PC-3 (cell line): ENCODE data around the gene TUBAL3. TPM values are rescaled to one million over a fixed set of nuclear protein-coding genes. Genes with fewer than 3 reads are reported as not detected.

Experiments used
- ATAC-seq: fragments of 200-7000 bp; cut with Tn5 transposase; 2 replicates; pipeline ENCODE4 v1.9.1; 2020; ENCODE audit warnings: mild to moderate bottlenecking, moderate library complexity
- BruUV-seq: library from RNA; stranded (reverse); fragments of 400-500 nt; replicated peaks from 2 replicates; lab custom pipeline; 2021; lab: Mats Ljungman, UMichigan
- CTCF ChIA-PET: fragments of 300-600 bp; sonication (Branson Sonifier 250); formaldehyde crosslinking; loops from one replicate; lab custom pipeline; 2022; ENCODE audit warnings: antibody characterized with exemption; lab: Charles Lee
- POLR2A ChIA-PET: fragments of 300-600 bp; sonication (Branson Sonifier 250); formaldehyde crosslinking; loops from one replicate; lab custom pipeline; 2022; ENCODE audit warnings: antibody characterized with exemption; ENCODE audit not compliant: unreplicated experiment; lab: Charles Lee
- DNase-seq: peaks from one replicate; pipeline ENCODE4 v3.0.0-alpha.2; 2015
- H2AFZ ChIP-seq: fragments of 300-600 bp; sonication (generic); 2 replicates; pipeline ENCODE4 v1.6.0; 2016; ENCODE audit warnings: antibody characterized with exemption, low read length
- H3F3A ChIP-seq: fragments of 300-600 bp; sonication (generic); one replicate; pipeline ENCODE4 v1.6.0; 2017; ENCODE audit warnings: antibody characterized with exemption, low read length, control low read depth, mild to moderate bottlenecking; ENCODE audit not compliant: unreplicated experiment
- H3K27ac ChIP-seq: fragments of 300-600 bp; sonication (generic); 2 replicates; pipeline ENCODE4 v1.5.1; 2016; ENCODE audit warnings: mild to moderate bottlenecking, low read length
- H3K27me3 ChIP-seq: fragments of 300-600 bp; sonication (generic); 2 replicates; pipeline ENCODE4 v1.6.1; 2016; ENCODE audit warnings: low read length, mixed read lengths
- H3K36me3 ChIP-seq: fragments of 300-600 bp; sonication (generic); 2 replicates; pipeline ENCODE4 v1.6.1; 2016; ENCODE audit warnings: low read depth, mixed run types, low read length, mixed read lengths
- H3K4me1 ChIP-seq: fragments of 300-600 bp; sonication (generic); 2 replicates; pipeline ENCODE4 v1.5.1; 2016; ENCODE audit warnings: low read length; ENCODE audit not compliant: insufficient read depth
- H3K4me2 ChIP-seq: fragments of 300-600 bp; sonication (generic); 2 replicates; pipeline ENCODE4 v1.6.0; 2016; ENCODE audit warnings: low read length
- H3K4me3 ChIP-seq: fragments of 300-600 bp; sonication (generic); 2 replicates; pipeline ENCODE4 v1.5.1; 2016; ENCODE audit warnings: mild to moderate bottlenecking, low read length, mixed read lengths
- H3K79me2 ChIP-seq: fragments of 300-600 bp; sonication (generic); 2 replicates; pipeline ENCODE4 v1.6.1; 2017; ENCODE audit warnings: low read length, mixed read lengths
- H3K9ac ChIP-seq: fragments of 300-600 bp; sonication (generic); 2 replicates; pipeline ENCODE4 v1.6.0; 2016; ENCODE audit warnings: mild to moderate bottlenecking, low read length
- H3K9me2 ChIP-seq: fragments of 300-600 bp; sonication (generic); replicated peaks from 2 replicates; pipeline ENCODE4 v1.6.1; 2016; ENCODE audit warnings: mixed run types, low read length, mixed read lengths
- H3K9me3 ChIP-seq: fragments of 300-600 bp; sonication (generic); 2 replicates; pipeline ENCODE4 v1.6.1; 2016; ENCODE audit warnings: low read length, mixed read lengths
- H4K20me1 ChIP-seq: fragments of 300-600 bp; sonication (generic); 2 replicates; pipeline ENCODE4 v1.6.1; 2016; ENCODE audit warnings: low read length, mixed read lengths
- EZH2 ChIP-seq: fragments of 300-600 bp; sonication (generic); IDR thresholded peaks from one replicate; pipeline ENCODE4 v1.6.1; 2017; ENCODE audit warnings: antibody characterized with exemption, mild to moderate bottlenecking, low read length; ENCODE audit not compliant: unreplicated experiment
- EZH2phosphoT487 ChIP-seq: fragments of 300-600 bp; sonication (generic); IDR thresholded peaks from 2 replicates; pipeline ENCODE4 v1.6.1; 2018; ENCODE audit warnings: mild to moderate bottlenecking, antibody characterized with exemption, low read length, borderline replicate concordance
- intact Hi-C: fragments of 100-400 bp; cut with micrococcal nuclease; formaldehyde crosslinking; loops from 2 replicates; pipeline ENCODE4 v1.9.0; 2023
- total RNA-seq: library from RNA; depleted of rRNA; stranded (reverse); fragments of >200 nt; gene quantifications from 2 replicates; pipeline ENCODE4 v1.2.3, GENCODE V29; 2014
- TF ChIP-seq, protein P1 (sequence below): fragments of 300-600 bp; sonication (generic); conservative IDR thresholded peaks from 2 replicates; pipeline ENCODE4 v1.5.1; 2017; ENCODE audit warnings: antibody characterized with exemption, low read depth, mild to moderate bottlenecking, low read length

The TUBAL3 gene
- total RNA-seq, 1 experiment from 2014 or later = not detected

DNA sequence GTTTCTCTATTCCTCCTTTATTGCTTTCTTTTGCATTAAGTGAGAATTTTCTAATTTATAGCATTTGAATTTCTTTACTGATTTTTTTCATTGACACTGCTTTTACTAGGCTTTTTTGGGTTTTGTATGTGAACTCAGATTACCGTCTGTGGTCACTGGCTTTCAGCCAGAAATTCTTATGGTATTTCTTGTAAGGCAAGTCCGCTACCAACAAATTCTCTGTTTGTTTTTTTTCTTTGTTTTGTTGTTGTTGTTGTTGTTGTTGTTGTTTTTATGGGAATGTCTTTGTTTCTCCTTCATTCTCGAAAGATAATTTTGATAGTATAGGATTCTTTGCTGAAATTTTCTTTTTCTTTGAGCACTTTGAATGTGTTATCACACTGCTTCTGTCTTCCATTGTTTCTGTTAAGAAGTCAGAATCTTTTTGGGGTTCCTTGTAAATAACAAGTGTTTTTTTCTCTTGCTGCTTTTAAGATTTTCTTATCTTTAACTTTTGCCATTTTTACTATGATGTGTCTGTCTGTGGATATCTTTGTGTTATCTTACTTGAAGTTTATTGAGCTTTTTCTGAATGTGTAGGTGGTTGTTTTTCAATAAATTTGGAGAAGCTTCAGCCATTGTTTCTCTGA is 15.0 kb upstream of the TUBAL3 start:
- no peaks in the 10 kb centered on the region for H4K20me1 ChIP-seq
- TF ChIP-seq EZH2 = no peak
- TF ChIP-seq EZH2phosphoT487 = no peak
- TF ChIP-seq, protein P1, sequence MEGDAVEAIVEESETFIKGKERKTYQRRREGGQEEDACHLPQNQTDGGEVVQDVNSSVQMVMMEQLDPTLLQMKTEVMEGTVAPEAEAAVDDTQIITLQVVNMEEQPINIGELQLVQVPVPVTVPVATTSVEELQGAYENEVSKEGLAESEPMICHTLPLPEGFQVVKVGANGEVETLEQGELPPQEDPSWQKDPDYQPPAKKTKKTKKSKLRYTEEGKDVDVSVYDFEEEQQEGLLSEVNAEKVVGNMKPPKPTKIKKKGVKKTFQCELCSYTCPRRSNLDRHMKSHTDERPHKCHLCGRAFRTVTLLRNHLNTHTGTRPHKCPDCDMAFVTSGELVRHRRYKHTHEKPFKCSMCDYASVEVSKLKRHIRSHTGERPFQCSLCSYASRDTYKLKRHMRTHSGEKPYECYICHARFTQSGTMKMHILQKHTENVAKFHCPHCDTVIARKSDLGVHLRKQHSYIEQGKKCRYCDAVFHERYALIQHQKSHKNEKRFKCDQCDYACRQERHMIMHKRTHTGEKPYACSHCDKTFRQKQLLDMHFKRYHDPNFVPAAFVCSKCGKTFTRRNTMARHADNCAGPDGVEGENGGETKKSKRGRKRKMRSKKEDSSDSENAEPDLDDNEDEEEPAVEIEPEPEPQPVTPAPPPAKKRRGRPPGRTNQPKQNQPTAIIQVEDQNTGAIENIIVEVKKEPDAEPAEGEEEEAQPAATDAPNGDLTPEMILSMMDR = no peak
- H3K4me2 ChIP-seq = no peak overlapping the region
- intact Hi-C loops = no loop called here
- no peak overlapping the region for H3K27ac ChIP-seq
- H3K9me2 ChIP-seq = no peaks in the 10 kb centered on the region
- H3K9me3 ChIP-seq = no peaks in the 10 kb centered on the region
- CTCF ChIA-PET = no interaction called here
- no peak overlapping the region for H2AFZ ChIP-seq
- H3K4me3 ChIP-seq = no peak overlapping the region
- no peaks in the 10 kb centered on the region for H3F3A ChIP-seq
- no peak overlapping the region for H3K9ac ChIP-seq
- no peaks in the 10 kb centered on the region for H3K27me3 ChIP-seq
- BruUV-seq = no TSS peak
- no peaks in the 10 kb centered on the region for H3K4me1 ChIP-seq
- ATAC-seq (no peak), DNase-seq (no peak)
- POLR2A ChIA-PET = no interaction called here
- no peaks in the 10 kb centered on the region for H3K36me3 ChIP-seq
- H3K79me2 ChIP-seq = peaks cover 100% of the 10 kb centered on the region

GRCh38 chr10:5418584-5418983 is 14.0 kb upstream of the TUBAL3 start:
- peaks cover 5% of the 10 kb centered on the region; the same call in 1 of the 2 replicates for H3K4me1 ChIP-seq
- H3K27ac ChIP-seq = no peak overlapping the region
- no peaks in the 10 kb centered on the region for H3K9me2 ChIP-seq
- ChIA-PET POLR2A (no interaction called here), CTCF (no interaction called here)
- H4K20me1 ChIP-seq = no peaks in the 10 kb centered on the region
- TF ChIP-seq EZH2 = no peak
- TF ChIP-seq EZH2phosphoT487 = no peak
- TF ChIP-seq, protein P1 = no peak
- no peaks in the 10 kb centered on the region for H3K9me3 ChIP-seq
- ATAC-seq = no peak
- H3K36me3 ChIP-seq = no peaks in the 10 kb centered on the region
- H3F3A ChIP-seq = no peaks in the 10 kb centered on the region
- H3K4me3 ChIP-seq = no peak overlapping the region
- H2AFZ ChIP-seq = no peak overlapping the region
- H3K9ac ChIP-seq = no peak overlapping the region
- no TSS peak for BruUV-seq
- DNase-seq = no peak
- H3K79me2 ChIP-seq = peaks cover 100% of the 10 kb centered on the region
- intact Hi-C loops = no loop called here
- H3K27me3 ChIP-seq = no peaks in the 10 kb centered on the region
- no peak overlapping the region for H3K4me2 ChIP-seq

GRCh38 chr10:5416981-5417380 is 12.4 kb upstream of the TUBAL3 start:
- Histone ChIP-seq H3K36me3 (no peaks in the 10 kb centered on the region), H3K79me2 (peaks cover 91% of the 10 kb centered on the region), H3K27me3 (no peaks in the 10 kb centered on the region), H3K9ac (no peak overlapping the region), H4K20me1 (no peaks in the 10 kb centered on the region), H3K4me3 (no peak overlapping the region), H3K9me3 (no peaks in the 10 kb centered on the region), H3K4me1 (peaks cover 5% of the 10 kb centered on the region; the same call in 1 of the 2 replicates), H3K4me2 (no peak overlapping the region), H3K9me2 (no peaks in the 10 kb centered on the region), H3F3A (no peaks in the 10 kb centered on the region), H2AFZ (no peak overlapping the region), H3K27ac (no peak overlapping the region)
- no TSS peak for BruUV-seq
- POLR2A ChIA-PET = no interaction called here
- TF ChIP-seq, protein P1 = no peak
- TF ChIP-seq EZH2 (no peak), EZH2phosphoT487 (no peak)
- intact Hi-C loops = no loop called here
- CTCF ChIA-PET = no interaction called here
- no peak for ATAC-seq
- no peak for DNase-seq
